NCI-H446 treated with DMSO at 0.1 percent for 48 hours (cell line): ENCODE results near the gene FGR.

Source experiments
- DNase-seq: peaks from one replicate; lab custom pipeline; 2025; lab: John Stamatoyannopoulos, UW

The FGR gene

GRCh38 chr1:27588256-27589232 lies 46.4 kb downstream of the FGR start:
- DNase-seq: no peak

GRCh38 chr1:27585684-27586083 lies 49.3 kb downstream of the FGR start:
- DNase-seq: no peak

- no peak for DNase-seq
These were observed 50.5 kb downstream of the FGR start for GRCh38 chr1:27584453-27584852.

- DNase-seq: no peak
These were observed 51.5 kb downstream of the FGR start for GRCh38 chr1:27583479-27583878.

GRCh38 chr1:27581823-27582243 lies 53.2 kb downstream of the FGR start:
- no peak for DNase-seq

- no peak for DNase-seq
These were observed 57.3 kb downstream of the FGR start for GRCh38 chr1:27577504-27578188.

- no peak for DNase-seq
These were observed 58.2 kb downstream of the FGR start for GRCh38 chr1:27576806-27577227.

GRCh38 chr1:27575840-27576331 lies 59.1 kb downstream of the FGR start:
- no peak for DNase-seq

GRCh38 chr1:27574871-27575831 lies 59.8 kb downstream of the FGR start:
- no peak for DNase-seq

GRCh38 chr1:27574001-27574781 lies 60.8 kb downstream of the FGR start:
- no peak for DNase-seq

- no peak for DNase-seq
These were observed 62.1 kb downstream of the FGR start for GRCh38 chr1:27572679-27573426.

GRCh38 chr1:27572019-27572678 lies 62.8 kb downstream of the FGR start:
- DNase-seq: no peak

GRCh38 chr1:27571439-27572018 lies 63.5 kb downstream of the FGR start:
- no peak for DNase-seq

- no peak for DNase-seq
These were observed 64.2 kb downstream of the FGR start for GRCh38 chr1:27570784-27571183.

- no peak for DNase-seq
These were observed 64.6 kb downstream of the FGR start for GRCh38 chr1:27570356-27570755.

GRCh38 chr1:27569506-27570291 lies 65.3 kb downstream of the FGR start:
- no peak for DNase-seq

- DNase-seq: no peak
These were observed 65.9 kb downstream of the FGR start for GRCh38 chr1:27569088-27569460.

GRCh38 chr1:27568300-27569087 lies 66.5 kb downstream of the FGR start:
- DNase-seq: no peak
